ENCODE measurements around the gene MIPOL1. TPM values are rescaled to one million over a fixed set of nuclear protein-coding genes. Genes with fewer than 3 reads are reported as not detected.
"Not testable (repeated sequence)": the region's sequence is repeated elsewhere in the genome, so short reads cannot be mapped to it uniquely, and the experiment has no call there.

The MIPOL1 gene
- total RNA-seq, 4 donors from 2014 or later, result 5.4 to 17.2 (median 9.4) TPM

DNA sequence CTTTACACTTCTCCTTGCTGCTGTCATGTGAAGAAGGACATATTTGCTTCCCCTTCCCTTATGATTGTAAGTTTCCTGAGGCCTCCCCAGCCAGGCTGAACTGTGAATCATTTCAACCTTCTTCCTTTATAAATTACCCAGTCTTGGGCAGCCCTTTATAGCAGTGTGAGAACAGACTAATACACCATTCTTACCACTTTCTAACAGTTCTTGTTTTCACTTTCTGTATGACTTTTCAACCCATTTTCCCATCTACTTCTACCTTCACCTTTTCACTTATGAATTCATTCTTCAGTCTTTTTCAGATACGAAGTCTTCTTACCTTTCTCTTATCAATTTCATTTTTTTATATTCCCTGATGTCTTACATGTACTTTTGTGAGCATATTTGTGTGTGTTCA, 342.3 kb downstream of the MIPOL1 start:
- no peak for ATAC-seq (ENCODE audit: low FRiP score)
- no peak for DNase-seq (ENCODE audit: low spot score)
- TF ChIP-seq, protein P1, sequence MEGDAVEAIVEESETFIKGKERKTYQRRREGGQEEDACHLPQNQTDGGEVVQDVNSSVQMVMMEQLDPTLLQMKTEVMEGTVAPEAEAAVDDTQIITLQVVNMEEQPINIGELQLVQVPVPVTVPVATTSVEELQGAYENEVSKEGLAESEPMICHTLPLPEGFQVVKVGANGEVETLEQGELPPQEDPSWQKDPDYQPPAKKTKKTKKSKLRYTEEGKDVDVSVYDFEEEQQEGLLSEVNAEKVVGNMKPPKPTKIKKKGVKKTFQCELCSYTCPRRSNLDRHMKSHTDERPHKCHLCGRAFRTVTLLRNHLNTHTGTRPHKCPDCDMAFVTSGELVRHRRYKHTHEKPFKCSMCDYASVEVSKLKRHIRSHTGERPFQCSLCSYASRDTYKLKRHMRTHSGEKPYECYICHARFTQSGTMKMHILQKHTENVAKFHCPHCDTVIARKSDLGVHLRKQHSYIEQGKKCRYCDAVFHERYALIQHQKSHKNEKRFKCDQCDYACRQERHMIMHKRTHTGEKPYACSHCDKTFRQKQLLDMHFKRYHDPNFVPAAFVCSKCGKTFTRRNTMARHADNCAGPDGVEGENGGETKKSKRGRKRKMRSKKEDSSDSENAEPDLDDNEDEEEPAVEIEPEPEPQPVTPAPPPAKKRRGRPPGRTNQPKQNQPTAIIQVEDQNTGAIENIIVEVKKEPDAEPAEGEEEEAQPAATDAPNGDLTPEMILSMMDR (IDR thresholded peaks at IDR 0.05), result no peak

DNA sequence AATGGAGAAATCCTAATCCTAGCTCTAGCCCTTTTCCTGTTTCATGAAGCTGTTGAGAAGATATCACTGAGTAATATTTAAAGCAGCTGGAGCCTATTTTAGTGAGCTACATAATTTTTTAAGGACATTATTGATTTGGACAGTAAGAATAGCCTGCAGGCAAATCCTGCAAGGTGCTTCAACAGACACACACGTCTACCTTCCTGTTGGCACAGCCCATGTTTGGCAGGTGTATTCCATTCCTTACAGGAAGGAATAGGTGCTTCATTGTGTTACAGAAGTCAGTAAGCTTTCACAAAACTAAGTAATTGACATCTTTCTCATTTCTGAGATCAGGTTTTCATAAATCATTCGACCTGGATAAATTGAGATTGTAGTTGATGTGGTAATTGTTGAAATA, 346.7 kb downstream of the MIPOL1 start:
- no peak for ATAC-seq (ENCODE audit: low FRiP score)
- TF ChIP-seq, protein P1 (IDR thresholded peaks at IDR 0.05), result no peak
- no peak for DNase-seq (ENCODE audit: low spot score)

DNA sequence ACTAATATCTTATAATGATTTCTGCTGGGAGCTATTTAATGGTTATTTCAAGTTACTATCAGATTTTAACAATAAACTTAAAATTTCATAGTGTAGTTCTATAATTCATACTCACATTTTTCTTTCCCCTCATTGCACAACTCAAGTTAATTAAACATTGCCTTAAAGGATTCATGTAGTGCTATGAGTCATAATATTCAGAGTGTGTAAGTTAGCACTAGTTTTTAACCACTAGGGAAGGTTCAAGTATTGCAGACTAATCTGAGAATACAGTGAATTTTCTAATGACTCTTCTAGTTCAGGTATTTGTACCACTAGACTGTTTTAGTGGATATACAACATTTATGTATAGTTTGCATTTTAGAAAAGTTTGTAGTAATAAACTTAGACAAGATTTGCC, 347.4 kb downstream of the MIPOL1 start:
- no peak for DNase-seq (ENCODE audit: low spot score)
- TF ChIP-seq, protein P1 (IDR thresholded peaks at IDR 0.05), result no peak
- no peak for ATAC-seq (ENCODE audit: low FRiP score)

DNA sequence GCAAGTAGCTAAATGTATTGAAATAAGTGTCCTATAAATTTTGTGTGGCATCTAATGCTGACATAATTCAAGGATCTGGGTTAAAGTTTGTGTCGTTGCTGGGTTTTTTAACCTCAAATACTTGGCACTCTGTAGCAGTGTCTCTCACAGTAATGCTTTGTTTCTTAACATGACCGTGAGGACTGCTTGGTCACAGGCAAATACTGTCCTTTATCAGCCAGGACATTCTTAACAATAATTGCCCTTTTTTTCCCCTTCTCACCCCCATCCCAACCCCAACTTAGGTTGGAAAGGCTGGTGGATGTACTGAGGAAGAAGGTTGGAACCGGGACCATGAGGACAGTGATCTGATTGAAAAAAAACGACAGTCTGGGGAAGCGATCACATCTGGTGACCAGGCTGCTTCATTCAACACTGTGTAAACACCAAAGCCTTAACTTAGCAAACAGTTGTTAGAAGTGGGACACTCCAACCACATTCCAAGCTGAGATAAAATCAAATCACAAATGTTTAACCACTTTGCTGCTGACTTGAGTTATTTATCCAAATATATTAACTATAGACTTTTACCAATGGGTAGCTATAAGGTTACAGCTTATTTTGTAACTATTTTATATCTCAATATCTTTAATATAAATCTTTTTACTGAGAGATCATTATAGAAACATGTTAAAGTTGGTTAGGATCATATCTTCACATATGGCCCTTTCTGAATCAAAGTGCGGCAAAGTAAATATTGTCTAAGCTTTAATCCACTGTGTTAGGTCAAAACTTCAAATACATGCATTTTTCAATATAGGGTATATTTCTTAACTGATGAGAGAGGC, 349.1 kb downstream of the MIPOL1 start:
- DNase-seq (ENCODE audit: low spot score) (no peak), ATAC-seq (ENCODE audit: low FRiP score) (no peak)
- TF ChIP-seq, protein P1 (IDR thresholded peaks at IDR 0.05), result no peak

DNA sequence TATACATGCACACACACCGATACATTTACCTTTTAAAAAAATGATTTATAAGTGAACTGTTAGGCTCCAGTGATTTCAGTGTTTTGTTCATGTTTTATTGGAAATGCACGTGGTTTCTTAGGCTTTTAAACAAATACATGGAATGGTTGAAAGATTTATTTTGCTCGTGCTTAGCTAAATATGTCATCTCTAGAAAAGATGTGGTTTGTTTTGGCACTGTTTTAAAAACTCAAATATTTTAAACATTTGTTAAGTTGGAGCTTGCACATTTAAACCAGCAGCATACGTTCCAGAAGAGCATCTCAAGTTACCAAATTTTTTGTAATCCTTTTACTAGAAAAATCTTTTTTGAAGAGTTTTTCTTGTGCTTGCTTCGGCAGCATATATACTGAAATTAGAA, 352.8 kb downstream of the MIPOL1 start:
- TF ChIP-seq, protein P1 (IDR thresholded peaks at IDR 0.05), result no peak
- ATAC-seq (ENCODE audit: low FRiP score) (no peak), DNase-seq (ENCODE audit: low spot score) (no peak)

DNA sequence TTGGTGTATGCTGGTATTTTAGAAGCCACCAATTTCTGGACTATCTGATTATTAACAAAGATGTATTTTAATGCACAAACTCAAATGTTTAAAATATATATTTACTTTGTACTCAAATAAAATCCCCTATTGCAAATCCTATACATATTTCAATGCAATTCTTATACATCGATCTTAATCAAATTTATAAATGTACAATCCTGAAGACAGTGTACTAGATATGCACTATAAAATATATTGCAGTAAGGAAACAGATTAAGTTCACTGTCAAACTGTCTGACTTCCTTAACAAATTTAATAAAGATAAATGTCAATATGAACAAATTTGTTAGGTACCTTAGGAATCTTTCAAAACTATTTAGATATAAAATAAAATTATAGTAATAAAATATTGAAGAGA, 353.4 kb downstream of the MIPOL1 start:
- TF ChIP-seq, protein P1 (IDR thresholded peaks at IDR 0.05), result no peak
- DNase-seq (ENCODE audit: low spot score) (no peak), ATAC-seq (ENCODE audit: low FRiP score) (no peak)

DNA sequence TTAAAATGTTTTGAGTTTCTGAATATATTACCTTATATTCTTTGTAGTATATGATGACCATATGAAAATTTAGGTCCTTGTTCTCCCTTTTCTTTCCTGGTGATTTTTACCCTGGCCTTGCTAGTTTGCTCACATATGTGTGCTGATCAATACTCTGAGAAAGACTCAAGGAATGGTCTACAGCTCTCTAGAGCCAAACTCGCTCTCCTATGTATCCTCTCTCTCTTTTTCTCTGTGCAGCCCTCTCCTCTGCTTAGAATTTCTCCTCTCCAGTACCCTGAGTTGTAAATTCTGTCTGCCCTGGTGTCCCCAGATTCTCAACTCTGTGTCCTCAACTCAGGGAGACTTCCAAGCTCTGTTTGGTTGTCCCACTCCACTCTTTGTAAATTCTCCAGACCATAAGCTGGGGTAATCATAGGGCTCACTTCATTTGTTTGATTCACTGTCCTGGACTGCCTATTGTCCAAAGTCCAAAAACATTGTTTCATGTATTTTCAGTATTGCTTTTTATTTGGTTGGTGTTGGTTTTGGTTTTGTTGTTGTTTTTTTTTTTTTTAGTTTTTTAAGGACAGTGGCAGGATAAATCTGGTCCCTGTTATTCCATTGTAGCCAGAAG, 356.3 kb downstream of the MIPOL1 start:
- ATAC-seq (ENCODE audit: low FRiP score), result no peak
- TF ChIP-seq, protein P1 (IDR thresholded peaks at IDR 0.05), result no peak
- no peak for DNase-seq (ENCODE audit: low spot score)

DNA sequence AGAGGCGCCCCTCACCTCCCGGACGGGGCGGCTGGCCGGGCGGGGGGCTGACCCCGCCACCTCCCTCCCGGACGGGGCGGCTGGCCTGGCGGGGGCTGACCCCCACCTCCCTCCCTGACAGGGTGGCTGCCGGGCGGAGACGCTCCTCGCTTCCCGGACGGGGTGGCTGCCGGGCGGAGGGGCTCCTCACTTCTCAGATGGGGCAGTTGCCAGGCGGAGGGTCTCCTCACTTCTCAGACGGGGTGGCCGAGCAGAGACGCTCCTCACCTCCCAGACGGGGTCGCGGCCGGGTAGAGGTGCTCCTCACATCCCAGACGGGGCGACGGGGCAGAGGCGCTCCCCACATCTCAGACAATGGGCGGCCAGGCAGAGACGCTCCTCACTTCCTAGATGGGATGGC, 357.9 kb downstream of the MIPOL1 start:
- ATAC-seq (ENCODE audit: low FRiP score); DNase-seq (ENCODE audit: low spot score): not testable (repeated sequence)

Data from omental fat pad (tissue), 4 donors.